ENCODE results near the gene SPRN. TPM values are rescaled to one million over a fixed set of nuclear protein-coding genes. Genes with fewer than 3 reads are reported as not detected.
"Not testable (repeated sequence)": the region's sequence is repeated elsewhere in the genome, so short reads cannot be mapped to it uniquely, and the experiment has no call there.

The SPRN gene
- total and polyA plus RNA-seq, 8 donors = 0.52 to 6.4 (median 3.3) TPM; not detected in 1

GRCh38 chr10:133377818-133378250, 46.6 kb downstream of the SPRN start:
- ATAC-seq (no peak), DNase-seq (no peak)
- intact Hi-C loops (cut with DNase I) = no loop called here
- Histone ChIP-seq H3K4me1 (peaks cover 9 to 36% of the 10 kb centered on the region in 2 donors), H3K36me3 (no peaks in the 10 kb centered on the region), H3K9me3 (no peaks in the 10 kb centered on the region), H3K4me3 (peak overlapping the region; percentile 56 to 81), H3K27ac (peak overlapping the region; percentile 42 to 76), H3K27me3 (peaks cover 0 to 29% of the 10 kb centered on the region in 2 donors)
- TF ChIP-seq CTCF (IDR thresholded peaks at IDR 0.05) = no peak

- TF ChIP-seq CTCF (IDR thresholded peaks at IDR 0.05) = no peak
- Histone ChIP-seq H3K4me3 (no peak overlapping the region), H3K4me1 (peaks cover 9 to 39% of the 10 kb centered on the region in 2 donors), H3K9me3 (no peaks in the 10 kb centered on the region), H3K27me3 (peaks cover 0 to 29% of the 10 kb centered on the region in 2 donors), H3K27ac (no peak overlapping the region), H3K36me3 (no peaks in the 10 kb centered on the region)
- intact Hi-C loops (cut with DNase I) = no loop called here
- ATAC-seq = no peak
- peak in 1 of 4 donors; percentile 75 for DNase-seq
Measured at GRCh38 chr10:133377025-133377817, 47.2 kb downstream of the SPRN start.

GRCh38 chr10:133376183-133376582, 48.2 kb downstream of the SPRN start:
- intact Hi-C loops (cut with DNase I); H3K36me3 ChIP-seq; H3K4me3 ChIP-seq; H3K27ac ChIP-seq; ATAC-seq; DNase-seq; H3K9me3 ChIP-seq: not testable (repeated sequence)
- H3K4me1 ChIP-seq = peaks cover 9 to 49% of the 10 kb centered on the region in 2 donors
- H3K27me3 ChIP-seq = peaks cover 0 to 29% of the 10 kb centered on the region in 2 donors

- H3K27me3 ChIP-seq = peaks cover 0 to 29% of the 10 kb centered on the region in 2 donors
- peaks cover 0 to 4% of the 10 kb centered on the region in 2 donors for H3K36me3 ChIP-seq
- no peak overlapping the region for H3K27ac ChIP-seq
- DNase-seq (no peak), ATAC-seq (no peak)
- no peaks in the 10 kb centered on the region for H3K9me3 ChIP-seq
- no peak overlapping the region for H3K4me3 ChIP-seq
- intact Hi-C loops (cut with DNase I) = no loop called here
- TF ChIP-seq CTCF (IDR thresholded peaks at IDR 0.05) = no peak
- peaks cover 9 to 49% of the 10 kb centered on the region in 2 donors for H3K4me1 ChIP-seq
Measured at GRCh38 chr10:133375357-133376115, 48.9 kb downstream of the SPRN start.

GRCh38 chr10:133373174-133374090, 51.0 kb downstream of the SPRN start, which contains the start of gene ECHS1:
TSS of gene ECHS1 (minus strand) at chr10:133373354. CDS start at chr10:133373333, 21 bp downstream.
- peak within 1 kb of the TSS; percentile 86 to 90 for H3K27ac ChIP-seq
- DNase-seq (peak; percentile 92 to 100 (median 96)), ATAC-seq (peak; percentile 99)
- intact Hi-C loops (cut with DNase I) = no loop called here
- H3K36me3 ChIP-seq = peaks cover 0 to 25% of the 10 kb centered on the region in 2 donors
- H3K27me3 ChIP-seq = peaks cover 0 to 12% of the 10 kb centered on the region in 2 donors
- peaks cover 9 to 32% of the 10 kb centered on the region in 2 donors for H3K4me1 ChIP-seq
- H3K4me3 ChIP-seq = peak within 1 kb of the TSS; percentile 63 to 74
- no peak for TF ChIP-seq CTCF (IDR thresholded peaks at IDR 0.05)
- no peaks in the 10 kb centered on the region for H3K9me3 ChIP-seq

All from left lung (tissue), 10 donors.